Esophagus (tissue), 2 donors: ENCODE results near the gene BCKDHB. TPM values are rescaled to one million over a fixed set of nuclear protein-coding genes. Genes with fewer than 3 reads are reported as not detected.
"Not testable (repeated sequence)": the region's sequence is repeated elsewhere in the genome, so short reads cannot be mapped to it uniquely, and the experiment has no call there.

Experiments
- H3K27ac ChIP-seq, 2 donors: one replicate each; pipeline ENCODE4 v1.5.1; 2013; ENCODE audit warnings: low read depth in 2 of 2, mild to moderate bottlenecking in 2 of 2, inconsistent platforms in 1 of 2, low read length in 1 of 2, moderate library complexity in 1 of 2
- H3K27me3 ChIP-seq, 2 donors: one replicate each; pipeline ENCODE4 v1.6.1; 2013; ENCODE audit warnings: low read length in 2 of 2, control low read depth in 1 of 2, mild to moderate bottlenecking in 1 of 2; ENCODE audit not compliant: insufficient read depth in 2 of 2, control insufficient read depth in 1 of 2
- H3K36me3 ChIP-seq, 2 donors: one replicate each; pipeline ENCODE4 v1.6.1; 2013; ENCODE audit warnings: low read length in 1 of 2; ENCODE audit not compliant: control insufficient read depth in 2 of 2, insufficient read depth in 2 of 2
- H3K4me1 ChIP-seq, 2 donors: one replicate each; pipeline ENCODE4 v1.6.1; 2013; ENCODE audit warnings: low read length in 1 of 2; ENCODE audit not compliant: control insufficient read depth in 2 of 2, insufficient read depth in 2 of 2
- H3K4me3 ChIP-seq, 2 donors: one replicate each; pipeline ENCODE4 v1.5.1; 2013; ENCODE audit warnings: low read length in 2 of 2, mild to moderate bottlenecking in 2 of 2, low read depth in 1 of 2, moderate library complexity in 1 of 2
- H3K9me3 ChIP-seq, 2 donors: one replicate each; pipeline ENCODE4 v1.6.1; 2013; ENCODE audit warnings: mild to moderate bottlenecking in 2 of 2, low read depth in 1 of 2, low read length in 1 of 2, moderate library complexity in 1 of 2; ENCODE audit not compliant: control insufficient read depth in 2 of 2, insufficient read depth in 1 of 2
- WGBS, 2 donors: extraction: QIAGEN DNeasy Blood & Tissue Kit; methylation state at CpG; one replicate each; pipeline ENCODE4 v1.1.7; 2013; 5-methylcytosine and 5-hydroxymethylcytosine counted together
- polyA plus RNA-seq, 2 donors: library from polyadenylated mRNA; stranded (reverse); fragments of 200-250 nt; gene quantifications; one replicate each; pipeline ENCODE4 v1.2.3, GENCODE V29; 2013
- donor health status: healthy with polysubstance abuse.
- donor health status: Bipolar disorder and iron deficiency.

The BCKDHB gene
- polyA plus RNA-seq, 2 donors: 3.4 to 6.9 TPM

GRCh38 chr6:80104520-80104919 lies 2.0 kb upstream of the BCKDHB start:
- no peaks in the 10 kb centered on the region for H3K36me3 ChIP-seq
- no peaks in the 10 kb centered on the region for H3K4me1 ChIP-seq
- H3K9me3 ChIP-seq: no peaks in the 10 kb centered on the region
- no peaks in the 10 kb centered on the region for H3K27me3 ChIP-seq
- H3K27ac ChIP-seq: no peak overlapping the region
- H3K4me3 ChIP-seq: no peak overlapping the region

DNA sequence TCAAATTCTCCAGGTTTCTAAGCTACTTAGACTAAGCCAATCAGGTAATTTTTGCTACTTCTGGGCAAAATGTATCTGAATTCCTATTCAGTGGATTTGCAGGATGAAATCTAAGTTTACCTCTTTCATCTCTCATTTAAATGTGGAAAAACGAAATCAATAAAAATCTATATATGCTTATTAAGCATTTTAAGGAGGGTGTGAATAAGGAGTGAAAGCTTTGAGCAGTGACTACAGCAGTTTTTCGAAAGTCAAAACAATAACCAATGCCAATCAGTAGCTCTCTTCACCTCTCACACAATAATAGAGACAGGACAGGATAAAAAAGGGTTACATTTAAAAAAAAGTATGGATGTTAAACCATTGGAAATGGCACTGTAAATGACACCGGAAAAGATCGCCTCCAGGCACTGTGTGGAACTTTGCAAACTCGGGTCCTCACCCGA lies 476 bp upstream of the BCKDHB start:
- H3K9me3 ChIP-seq: no peaks in the 10 kb centered on the region
- H3K36me3 ChIP-seq: no peaks in the 10 kb centered on the region
- H3K27ac ChIP-seq: no peak overlapping the region
- peak overlapping the region; percentile 50 to 89 for H3K4me3 ChIP-seq
- no peaks in the 10 kb centered on the region for H3K4me1 ChIP-seq
- H3K27me3 ChIP-seq: no peaks in the 10 kb centered on the region
- 1 to 2% methylated on average over 6 of the region's 6 CpGs for WGBS, 2 donors

DNA sequence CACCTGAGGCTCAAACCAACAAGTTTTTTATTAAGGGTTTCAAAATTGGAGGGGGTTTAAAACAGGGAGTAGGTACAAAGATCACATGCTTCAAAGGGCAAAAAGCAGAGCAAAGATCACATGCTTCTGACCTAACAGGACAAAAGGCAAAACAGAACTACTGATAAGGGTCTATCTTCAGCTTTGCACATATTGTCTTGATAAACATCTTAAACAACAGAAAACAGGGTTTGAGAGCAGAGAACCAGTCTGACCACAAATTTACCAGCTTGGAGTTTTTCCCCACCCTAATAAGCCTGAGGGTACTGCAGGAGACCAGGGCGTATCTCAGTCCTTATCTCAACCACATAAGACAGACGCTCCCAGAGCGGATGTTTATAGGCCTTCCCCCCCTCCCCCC lies 16.1 kb downstream of the BCKDHB start:
- H3K27ac ChIP-seq, H3K4me1 ChIP-seq, H3K4me3 ChIP-seq, H3K27me3 ChIP-seq, H3K36me3 ChIP-seq, H3K9me3 ChIP-seq: not testable (repeated sequence)
- 86 to 90% methylated on average over 3 of the region's 3 CpGs for WGBS, 2 donors

GRCh38 chr6:80126657-80127345 lies 20.3 kb downstream of the BCKDHB start:
- Histone ChIP-seq H3K27me3 (no peaks in the 10 kb centered on the region), H3K4me1 (no peaks in the 10 kb centered on the region), H3K36me3 (peaks cover 0 to 2% of the 10 kb centered on the region in 2 donors), H3K9me3 (no peaks in the 10 kb centered on the region), H3K27ac (no peak overlapping the region), H3K4me3 (no peak overlapping the region)
- 87 to 93% methylated on average over 5 of the region's 5 CpGs for WGBS, 2 donors

DNA sequence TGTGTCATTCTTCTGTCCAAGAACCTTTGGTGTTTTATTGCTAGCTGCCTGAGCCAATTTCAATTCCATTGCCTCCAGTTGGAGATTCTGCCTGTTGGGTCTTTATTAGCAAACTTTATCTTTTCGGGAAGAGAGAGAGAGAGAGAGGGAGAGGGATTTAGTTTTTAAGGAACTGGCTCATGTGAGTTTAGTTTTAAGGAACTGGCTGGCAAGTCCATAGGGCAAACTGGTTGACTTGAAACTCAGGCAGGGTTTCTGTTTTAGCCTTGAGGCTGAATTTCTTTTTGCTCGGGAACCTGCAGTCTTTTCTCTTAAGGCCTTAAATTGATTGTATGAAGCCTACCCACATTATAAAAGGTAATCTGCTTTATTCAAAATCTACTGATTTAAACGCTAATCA lies 23.0 kb downstream of the BCKDHB start:
- 89 to 91% methylated on average over 3 of the region's 3 CpGs for WGBS, 2 donors
- Histone ChIP-seq H3K27ac (no peak overlapping the region), H3K4me1 (no peaks in the 10 kb centered on the region), H3K27me3 (no peaks in the 10 kb centered on the region), H3K36me3 (peaks cover 0 to 2% of the 10 kb centered on the region in 2 donors), H3K4me3 (no peak overlapping the region), H3K9me3 (no peaks in the 10 kb centered on the region)

DNA sequence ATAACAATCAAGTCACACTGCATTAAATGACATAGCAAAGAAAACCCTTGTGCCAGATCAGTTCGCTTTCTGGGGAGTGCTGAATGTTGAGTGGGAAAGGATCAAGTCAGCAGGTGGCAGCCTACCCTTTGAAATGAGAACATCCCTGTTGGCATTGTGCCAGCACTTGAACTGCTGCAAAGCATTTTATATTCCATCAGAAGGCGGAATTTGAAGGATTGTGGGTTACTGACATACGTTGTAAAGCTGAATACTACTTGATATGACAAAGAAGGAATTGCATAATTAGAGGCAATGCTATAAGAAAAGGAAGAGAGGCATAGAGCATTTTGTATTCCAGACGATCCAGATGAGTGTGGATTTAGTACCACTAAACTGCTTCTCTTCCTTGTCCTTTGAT lies 26.5 kb downstream of the BCKDHB start:
- 66 to 68% methylated on average over 4 of the region's 4 CpGs for WGBS, 2 donors
- Histone ChIP-seq H3K4me3 (no peak overlapping the region), H3K27me3 (no peaks in the 10 kb centered on the region), H3K4me1 (no peaks in the 10 kb centered on the region), H3K36me3 (no peaks in the 10 kb centered on the region), H3K9me3 (no peaks in the 10 kb centered on the region), H3K27ac (no peak overlapping the region)

GRCh38 chr6:80134065-80134464 lies 27.6 kb downstream of the BCKDHB start:
- H3K9me3 ChIP-seq: no peaks in the 10 kb centered on the region
- 83 to 92% methylated on average over 1 of the region's 1 CpG for WGBS, 2 donors
- no peaks in the 10 kb centered on the region for H3K4me1 ChIP-seq
- H3K27ac ChIP-seq: no peak overlapping the region
- H3K27me3 ChIP-seq: no peaks in the 10 kb centered on the region
- H3K4me3 ChIP-seq: no peak overlapping the region
- H3K36me3 ChIP-seq: no peaks in the 10 kb centered on the region

- peaks cover 0 to 3% of the 10 kb centered on the region in 2 donors for H3K4me1 ChIP-seq
- H3K9me3 ChIP-seq: no peaks in the 10 kb centered on the region
- H3K36me3 ChIP-seq: no peaks in the 10 kb centered on the region
- H3K4me3 ChIP-seq: no peak overlapping the region
- no peak overlapping the region for H3K27ac ChIP-seq
- no peaks in the 10 kb centered on the region for H3K27me3 ChIP-seq
- WGBS, 2 donors: 46 to 73% methylated on average over 1 of the region's 1 CpG
Observed at GRCh38 chr6:80142586-80142985, 36.1 kb downstream of the BCKDHB start.

- Histone ChIP-seq H3K9me3 (no peaks in the 10 kb centered on the region), H3K27me3 (no peaks in the 10 kb centered on the region), H3K36me3 (no peaks in the 10 kb centered on the region), H3K4me1 (peaks cover 0 to 3% of the 10 kb centered on the region in 2 donors), H3K27ac (peak overlapping the region in 1 of 2 donors; percentile 15), H3K4me3 (no peak overlapping the region)
- WGBS, 2 donors: 20 to 23% methylated on average over 3 of the region's 3 CpGs
Observed at GRCh38 chr6:80143419-80143937, 37.0 kb downstream of the BCKDHB start.

DNA sequence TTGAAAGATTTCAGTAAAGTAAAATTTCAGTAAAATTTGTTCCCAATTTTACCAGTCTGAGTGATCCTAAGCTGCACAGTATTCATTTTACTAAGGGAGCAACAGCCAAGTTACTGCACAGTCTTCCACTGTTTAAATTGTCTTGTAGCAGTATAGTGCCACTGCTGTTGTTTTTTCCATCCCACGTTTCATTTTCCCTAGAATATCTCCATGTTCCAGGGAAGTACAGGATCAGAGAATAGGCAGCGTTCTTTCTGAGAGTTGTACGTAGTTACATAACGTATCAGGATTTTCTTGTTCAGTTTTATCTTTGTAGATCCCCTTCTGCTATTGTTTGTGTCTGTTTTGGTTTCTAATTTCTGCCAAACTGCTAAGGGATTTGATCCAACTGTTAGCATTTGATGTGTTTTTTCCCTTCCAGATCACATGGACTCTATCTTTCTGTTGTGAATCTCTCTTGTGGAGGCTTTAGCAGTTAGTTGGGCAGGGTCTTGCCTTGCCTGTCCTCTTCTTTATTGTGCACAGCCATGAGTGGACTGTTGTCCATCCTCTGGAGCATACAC lies 38.4 kb downstream of the BCKDHB start:
- WGBS, 2 donors: 68% methylated on average over 4 of the region's 4 CpGs
- no peaks in the 10 kb centered on the region for H3K27me3 ChIP-seq
- no peaks in the 10 kb centered on the region for H3K9me3 ChIP-seq
- H3K36me3 ChIP-seq: no peaks in the 10 kb centered on the region
- H3K4me1 ChIP-seq: peaks cover 0 to 3% of the 10 kb centered on the region in 2 donors
- H3K4me3 ChIP-seq: no peak overlapping the region
- H3K27ac ChIP-seq: no peak overlapping the region
